ENCODE results near the gene MAPKAPK2. TPM values are rescaled to one million over a fixed set of nuclear protein-coding genes. Genes with fewer than 3 reads are reported as not detected.

The MAPKAPK2 gene
- total RNA-seq, 1 experiment from 2014 or later = 51.1 TPM

DNA sequence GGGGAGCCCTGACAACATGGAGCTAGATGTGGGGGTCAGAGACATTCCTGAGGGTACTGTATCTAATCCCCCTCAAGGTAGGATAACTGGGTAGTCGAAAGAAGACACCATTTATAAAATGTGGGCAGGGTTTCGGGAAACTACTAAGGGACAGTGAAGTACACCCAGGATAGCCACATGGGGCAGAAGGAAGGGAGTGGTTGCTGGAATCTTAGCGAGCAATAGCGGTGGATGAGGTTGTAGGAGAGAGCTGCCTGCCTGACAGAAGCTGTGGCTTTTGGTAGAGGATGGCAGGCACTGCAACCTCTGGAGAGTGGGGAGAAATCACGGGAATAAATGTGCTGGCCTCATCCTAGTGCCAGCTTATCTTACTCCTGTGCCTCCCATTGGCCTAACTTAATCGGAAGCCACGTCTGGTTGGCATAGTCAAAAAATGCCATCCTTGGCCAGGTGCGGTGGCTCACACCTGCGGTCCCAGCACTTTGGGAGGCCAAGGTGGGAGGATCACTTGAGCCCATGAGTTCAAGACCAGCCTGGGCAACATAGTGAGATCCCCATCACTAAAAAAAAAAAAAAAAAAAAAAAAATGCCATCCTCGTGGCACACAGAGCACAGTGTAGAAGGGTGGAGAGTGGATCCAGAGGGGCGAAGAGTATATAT, 23.4 kb upstream of the MAPKAPK2 start:
- intact Hi-C loops (cut with micrococcal nuclease) = no loop called here
- no peak overlapping the region for H3K9ac ChIP-seq (ENCODE audit: low read length)
- TF ChIP-seq RAD21 (IDR thresholded peaks at IDR 0.05; ENCODE audit: low read depth) (no peak), SIN3A (IDR thresholded peaks at IDR 0.05; ENCODE audit: low read depth) (no peak), TCF7L2 (IDR thresholded peaks at IDR 0.05; ENCODE audit: borderline replicate concordance, extremely low read depth, insufficient read depth, insufficient read length) (no peak), CBX3 (IDR thresholded peaks at IDR 0.05; ENCODE audit: low read depth) (no peak), POLR2A (IDR thresholded peaks at IDR 0.05; ENCODE audit: borderline replicate concordance, extremely low read depth, insufficient read depth, insufficient read length) (no peak), JUND (IDR thresholded peaks at IDR 0.05) (no peak), ZFX (IDR thresholded peaks at IDR 0.05) (no peak), ELF1 (IDR thresholded peaks at IDR 0.05; ENCODE audit: borderline replicate concordance, low read depth) (no peak), SP1 (IDR thresholded peaks at IDR 0.05; ENCODE audit: low read depth) (no peak), FOSL1 (IDR thresholded peaks at IDR 0.05; ENCODE audit: low read depth) (no peak), YY1 (IDR thresholded peaks at IDR 0.05; ENCODE audit: extremely low read depth, insufficient replicate concordance, low read depth, low read length) (no peak)
- TF ChIP-seq, protein P1, sequence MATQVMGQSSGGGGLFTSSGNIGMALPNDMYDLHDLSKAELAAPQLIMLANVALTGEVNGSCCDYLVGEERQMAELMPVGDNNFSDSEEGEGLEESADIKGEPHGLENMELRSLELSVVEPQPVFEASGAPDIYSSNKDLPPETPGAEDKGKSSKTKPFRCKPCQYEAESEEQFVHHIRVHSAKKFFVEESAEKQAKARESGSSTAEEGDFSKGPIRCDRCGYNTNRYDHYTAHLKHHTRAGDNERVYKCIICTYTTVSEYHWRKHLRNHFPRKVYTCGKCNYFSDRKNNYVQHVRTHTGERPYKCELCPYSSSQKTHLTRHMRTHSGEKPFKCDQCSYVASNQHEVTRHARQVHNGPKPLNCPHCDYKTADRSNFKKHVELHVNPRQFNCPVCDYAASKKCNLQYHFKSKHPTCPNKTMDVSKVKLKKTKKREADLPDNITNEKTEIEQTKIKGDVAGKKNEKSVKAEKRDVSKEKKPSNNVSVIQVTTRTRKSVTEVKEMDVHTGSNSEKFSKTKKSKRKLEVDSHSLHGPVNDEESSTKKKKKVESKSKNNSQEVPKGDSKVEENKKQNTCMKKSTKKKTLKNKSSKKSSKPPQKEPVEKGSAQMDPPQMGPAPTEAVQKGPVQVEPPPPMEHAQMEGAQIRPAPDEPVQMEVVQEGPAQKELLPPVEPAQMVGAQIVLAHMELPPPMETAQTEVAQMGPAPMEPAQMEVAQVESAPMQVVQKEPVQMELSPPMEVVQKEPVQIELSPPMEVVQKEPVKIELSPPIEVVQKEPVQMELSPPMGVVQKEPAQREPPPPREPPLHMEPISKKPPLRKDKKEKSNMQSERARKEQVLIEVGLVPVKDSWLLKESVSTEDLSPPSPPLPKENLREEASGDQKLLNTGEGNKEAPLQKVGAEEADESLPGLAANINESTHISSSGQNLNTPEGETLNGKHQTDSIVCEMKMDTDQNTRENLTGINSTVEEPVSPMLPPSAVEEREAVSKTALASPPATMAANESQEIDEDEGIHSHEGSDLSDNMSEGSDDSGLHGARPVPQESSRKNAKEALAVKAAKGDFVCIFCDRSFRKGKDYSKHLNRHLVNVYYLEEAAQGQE (IDR thresholded peaks at IDR 0.05; ENCODE audit: low read depth) = no peak
- TF ChIP-seq, protein P2, sequence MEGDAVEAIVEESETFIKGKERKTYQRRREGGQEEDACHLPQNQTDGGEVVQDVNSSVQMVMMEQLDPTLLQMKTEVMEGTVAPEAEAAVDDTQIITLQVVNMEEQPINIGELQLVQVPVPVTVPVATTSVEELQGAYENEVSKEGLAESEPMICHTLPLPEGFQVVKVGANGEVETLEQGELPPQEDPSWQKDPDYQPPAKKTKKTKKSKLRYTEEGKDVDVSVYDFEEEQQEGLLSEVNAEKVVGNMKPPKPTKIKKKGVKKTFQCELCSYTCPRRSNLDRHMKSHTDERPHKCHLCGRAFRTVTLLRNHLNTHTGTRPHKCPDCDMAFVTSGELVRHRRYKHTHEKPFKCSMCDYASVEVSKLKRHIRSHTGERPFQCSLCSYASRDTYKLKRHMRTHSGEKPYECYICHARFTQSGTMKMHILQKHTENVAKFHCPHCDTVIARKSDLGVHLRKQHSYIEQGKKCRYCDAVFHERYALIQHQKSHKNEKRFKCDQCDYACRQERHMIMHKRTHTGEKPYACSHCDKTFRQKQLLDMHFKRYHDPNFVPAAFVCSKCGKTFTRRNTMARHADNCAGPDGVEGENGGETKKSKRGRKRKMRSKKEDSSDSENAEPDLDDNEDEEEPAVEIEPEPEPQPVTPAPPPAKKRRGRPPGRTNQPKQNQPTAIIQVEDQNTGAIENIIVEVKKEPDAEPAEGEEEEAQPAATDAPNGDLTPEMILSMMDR (IDR thresholded peaks at IDR 0.05 in 2 of 3, conservative IDR thresholded peaks at IDR 0.05 in 1 of 3; ENCODE audit: borderline replicate concordance in 1 of 3, insufficient read depth in 1 of 3, low read depth in 2 of 3, low read length in 2 of 3) = no peak
- H4K20me1 ChIP-seq (ENCODE audit: insufficient read depth) = no peaks in the 10 kb centered on the region
- no peak overlapping the region for H3K4me3 ChIP-seq (replicated peaks in 1 of 2; ENCODE audit: low read depth in 1 of 2, low read length in 2 of 2)
- no peaks in the 10 kb centered on the region for H3K9me3 ChIP-seq (ENCODE audit: control insufficient read depth in 1 of 2, insufficient read depth in 1 of 2, low read depth in 1 of 2, low read length in 2 of 2)
- H3K4me2 ChIP-seq (ENCODE audit: low read length) = no peak overlapping the region
- H3K9me2 ChIP-seq (ENCODE audit: insufficient read depth) = no peaks in the 10 kb centered on the region
- no peak for ATAC-seq
- peaks cover 18% of the 10 kb centered on the region; the same call in 1 of the 2 replicates for H3K27me3 ChIP-seq (ENCODE audit: insufficient read depth, low read length)
- no TSS peak for BruUV-seq (replicated peaks)
- H3K4me1 ChIP-seq (ENCODE audit: control insufficient read depth in 1 of 2, insufficient read depth in 2 of 2, low read length in 2 of 2) = no peaks in the 10 kb centered on the region; a peak in 1 of 4 replicates
- DNase-seq (ENCODE audit: low read depth, low spot score) = no peak
- no peaks in the 10 kb centered on the region for H3K79me2 ChIP-seq (ENCODE audit: insufficient read depth, low read length)
- CTCF ChIA-PET = interaction anchor here (4.7 to 6.8 kb wide), 3 partner anchors 27 to 50 kb away, joined by 44 to 71 read pairs (median 63); partner anchors contain the start of genes DYRK3 and EIF2D
- H2AFZ ChIP-seq (ENCODE audit: low read depth, low read length, poor library complexity, severe bottlenecking) = no peak overlapping the region
- no peaks in the 10 kb centered on the region for H3K36me3 ChIP-seq (ENCODE audit: control insufficient read depth in 1 of 2, insufficient read depth in 2 of 2, low read length in 2 of 2)
- RAD21 ChIA-PET (ENCODE audit: low non-redundant PET in 1 of 2, low total read pairs in 2 of 2, uncharacterized antibody in 2 of 2, unreplicated experiment in 2 of 2) = no interaction called here
- H3K27ac ChIP-seq (ENCODE audit: low read depth, low read length) = no peak overlapping the region
- POLR2A ChIA-PET = no interaction called here
